ENCODE data around the gene TRAF7.
"Not testable (repeated sequence)": the region's sequence is repeated elsewhere in the genome, so short reads cannot be mapped to it uniquely, and the experiment has no call there.

The TRAF7 gene

DNA sequence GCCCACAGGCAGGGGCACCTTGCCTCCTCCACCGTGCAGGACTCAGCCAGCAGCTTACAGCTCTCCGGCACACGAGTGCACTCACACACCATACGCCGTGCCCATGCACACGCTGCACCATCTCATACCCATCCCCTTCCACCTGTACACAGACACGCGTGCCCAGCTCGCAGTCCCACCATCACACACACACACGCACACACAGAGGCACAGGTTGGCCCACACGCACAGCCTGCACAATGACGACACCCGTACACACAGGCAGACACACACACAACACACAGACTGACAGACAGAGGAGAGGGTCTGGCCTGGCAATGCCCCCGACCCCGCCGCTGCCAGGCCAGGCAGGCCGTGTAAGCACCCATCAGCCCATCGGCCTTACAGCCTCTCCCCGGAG is 28.8 kb downstream of the TRAF7 start:
- DNase-seq = no peak

DNA sequence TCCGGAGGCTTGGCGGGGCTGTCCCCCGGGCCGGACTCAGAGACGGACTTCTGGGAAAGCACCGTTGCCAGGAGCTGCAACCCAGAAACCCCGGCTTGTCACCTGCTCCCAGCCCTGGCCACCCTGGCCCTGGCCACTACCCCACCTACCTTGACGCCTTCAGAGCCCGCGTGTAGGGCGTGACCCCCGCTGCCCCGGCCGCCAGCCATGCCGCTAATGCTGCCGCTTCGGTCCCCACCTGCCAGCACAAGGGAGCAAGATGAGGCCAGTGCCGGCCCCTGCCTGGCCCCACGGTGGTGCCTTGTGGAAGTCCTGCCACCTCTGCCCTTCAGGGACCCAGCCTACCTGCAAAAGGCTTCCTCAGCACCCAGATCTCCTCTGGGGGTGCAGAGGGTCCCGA is 29.4 kb downstream of the TRAF7 start:
- DNase-seq = no peak

DNA sequence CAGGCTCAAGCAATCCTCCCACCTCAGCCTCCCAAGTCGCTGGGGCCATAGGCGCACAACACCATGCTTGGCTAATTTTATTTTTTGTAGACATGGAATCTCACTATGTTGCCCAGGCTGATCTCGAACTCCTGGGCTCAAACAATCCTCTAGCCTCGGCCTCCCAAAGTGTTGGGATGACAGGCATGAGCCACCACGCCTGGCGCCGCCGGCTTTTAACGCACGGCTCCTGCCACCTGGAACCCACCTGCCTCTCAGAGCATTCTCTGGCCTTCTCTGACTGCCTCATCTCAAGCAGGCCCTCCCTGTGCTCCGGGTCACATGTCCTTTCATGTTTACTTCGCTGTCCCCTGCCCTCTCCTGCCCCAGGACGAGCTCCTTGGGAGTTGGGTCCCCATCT is 30.5 kb downstream of the TRAF7 start:
- DNase-seq = no peak

DNA sequence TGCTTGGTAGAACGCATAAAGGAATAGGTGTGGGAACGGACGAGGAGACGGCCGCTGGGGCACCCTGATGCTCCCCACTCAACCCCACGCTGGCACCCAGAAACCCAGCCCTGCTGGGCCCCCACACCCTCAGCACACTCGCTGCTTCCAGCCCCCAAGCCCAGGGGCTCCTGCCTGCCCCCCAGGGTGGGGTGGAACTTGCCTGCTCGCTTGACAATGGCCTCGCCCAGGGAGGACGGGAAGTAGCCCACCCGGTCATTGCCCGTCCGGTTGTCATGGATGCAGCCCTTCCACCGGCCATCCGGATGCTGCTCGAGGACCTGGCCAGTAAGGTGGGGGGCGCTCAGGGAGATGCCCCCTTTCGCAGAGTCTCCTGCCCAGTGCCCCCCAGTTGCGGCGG is 30.9 kb downstream of the TRAF7 start:
- DNase-seq = no peak

DNA sequence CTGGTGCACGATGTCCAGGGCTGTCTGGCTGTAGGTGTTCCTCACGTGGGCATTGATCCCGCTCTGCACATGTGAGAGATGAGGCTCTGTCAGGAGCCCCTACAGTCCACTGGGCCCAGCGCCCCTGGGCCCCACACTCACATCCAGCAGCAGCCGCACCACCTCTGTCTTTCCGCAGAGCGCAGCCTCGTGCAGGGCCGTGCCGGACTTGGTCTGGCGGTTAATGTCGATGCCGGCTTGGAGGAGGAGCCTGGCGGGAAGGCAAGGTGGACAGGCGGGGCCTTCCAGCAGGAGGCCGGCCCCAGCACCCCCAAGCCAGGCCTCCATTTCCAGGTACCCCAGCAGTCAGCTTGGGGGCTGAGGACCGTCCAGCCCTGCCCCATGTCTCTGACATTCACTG is 31.6 kb downstream of the TRAF7 start:
- no peak for DNase-seq

DNA sequence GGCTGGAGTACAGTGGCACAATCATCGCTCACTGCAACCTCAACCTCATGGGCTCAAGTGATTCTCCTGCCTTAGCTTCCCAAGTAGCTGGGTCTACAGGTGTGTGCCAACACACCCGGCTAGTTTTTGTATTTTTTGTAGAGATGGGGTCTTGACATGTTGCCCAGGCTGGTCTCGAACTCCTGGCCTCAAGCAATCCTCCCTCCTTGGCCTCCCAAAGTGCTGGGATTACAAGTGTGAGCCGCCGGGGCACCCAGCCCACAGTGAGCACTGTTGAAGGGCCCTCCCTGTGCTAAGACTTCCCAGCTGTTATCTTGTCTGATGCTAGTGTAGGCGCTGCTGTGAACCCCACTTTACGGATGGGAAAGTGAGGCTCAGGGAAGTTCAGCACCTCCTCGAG is 32.8 kb downstream of the TRAF7 start:
- no peak for DNase-seq

DNA sequence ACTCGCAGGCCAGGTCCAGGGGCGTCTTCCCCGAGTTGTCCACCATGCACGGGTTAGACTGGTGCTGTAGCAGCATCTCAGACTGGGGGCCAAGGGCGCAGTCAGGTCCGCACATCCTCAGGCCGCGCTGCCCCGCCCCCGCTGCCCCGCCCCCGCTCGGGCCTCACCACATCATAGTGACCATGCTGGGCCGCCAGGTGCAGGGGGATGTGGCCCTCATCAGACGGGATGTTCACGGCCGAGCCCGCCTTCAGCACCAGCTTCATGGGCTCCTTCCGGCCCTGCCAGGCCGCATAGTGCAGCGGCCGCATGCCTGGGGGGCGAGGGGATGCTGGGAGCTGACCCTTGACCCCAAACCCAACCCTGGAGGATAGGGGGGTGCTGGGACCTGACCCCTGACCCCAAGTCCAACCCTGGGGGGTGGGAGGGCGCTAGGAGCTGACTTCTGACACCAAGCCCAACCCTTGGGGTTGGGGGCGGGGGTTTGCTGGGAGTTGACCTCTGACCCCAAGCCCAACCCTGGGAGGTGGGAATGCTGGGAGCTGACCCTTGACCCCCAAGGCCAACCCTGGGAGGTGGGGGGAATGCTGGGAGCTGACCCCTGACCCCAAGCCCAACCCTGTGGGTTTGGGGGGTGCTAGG is 33.8 kb downstream of the TRAF7 start:
- no peak for DNase-seq

DNA sequence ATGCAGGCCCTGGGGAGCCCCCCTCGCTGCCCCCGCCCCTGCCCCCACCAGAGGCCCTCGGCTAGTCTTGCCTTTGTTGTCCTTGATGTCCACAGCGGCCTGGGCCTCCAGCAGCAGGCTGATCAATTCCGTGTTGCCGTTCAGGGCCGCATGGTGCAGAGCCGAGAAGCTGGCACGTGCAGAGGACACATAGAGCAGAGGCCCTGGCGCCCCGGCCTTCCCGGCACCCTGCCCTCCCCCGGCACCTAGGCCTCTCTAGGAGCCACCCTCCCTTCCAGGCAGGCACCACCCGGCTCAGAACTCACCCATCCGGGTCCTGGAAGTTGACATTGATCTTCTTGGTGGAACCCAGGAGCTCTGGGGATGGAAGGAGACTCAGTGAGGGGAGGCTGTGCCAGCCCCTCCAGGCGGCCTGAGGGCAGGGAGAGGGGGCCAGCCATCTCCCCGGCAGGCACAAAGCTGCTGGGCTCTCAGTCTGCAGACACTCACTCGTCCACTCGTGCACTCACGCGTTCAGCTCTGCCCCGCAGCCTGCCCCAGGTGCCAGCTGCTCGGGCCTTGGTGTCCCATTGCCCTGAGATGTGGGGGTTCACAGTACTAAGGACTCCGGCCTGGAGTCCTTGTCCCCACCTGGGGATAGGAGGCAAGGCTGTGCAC is 34.5 kb downstream of the TRAF7 start:
- DNase-seq = no peak

DNA sequence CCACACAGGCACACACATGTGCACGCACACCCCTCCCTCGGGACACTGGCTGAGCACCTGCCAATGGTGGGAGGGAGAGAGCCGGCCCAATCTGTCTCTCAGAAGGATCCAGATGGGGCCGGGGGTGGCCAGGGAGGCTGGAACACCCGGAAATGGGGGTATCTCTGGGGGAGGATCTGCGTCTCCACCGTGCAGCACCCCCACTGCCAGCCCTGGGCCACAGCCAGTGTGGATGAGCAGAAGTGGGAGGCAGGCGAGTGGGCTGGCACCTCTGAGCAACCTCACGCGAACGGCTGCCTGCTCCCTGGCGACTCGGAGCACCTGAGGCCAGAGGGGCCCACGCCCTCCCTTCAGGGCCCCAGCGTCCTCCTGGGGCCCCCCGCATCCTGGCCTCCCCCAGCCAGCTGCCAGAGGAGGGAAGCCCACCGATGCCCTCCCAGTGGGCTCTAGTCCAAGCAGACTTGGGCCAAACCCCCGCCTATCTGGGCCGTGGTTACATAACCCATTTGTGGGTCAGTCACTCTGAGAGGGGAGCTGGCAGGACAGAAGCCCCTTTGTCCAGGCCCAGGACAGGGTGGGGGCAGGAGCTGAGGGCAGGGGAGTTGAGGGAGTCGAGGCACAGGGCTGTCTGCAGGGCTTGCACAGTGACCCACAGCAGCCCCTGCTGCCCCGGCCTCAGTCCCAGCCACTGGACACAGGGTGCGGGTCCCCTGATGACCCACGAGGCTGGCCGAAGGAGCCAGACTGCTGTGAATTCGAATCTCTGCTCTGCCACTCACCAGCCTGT is 35.3 kb downstream of the TRAF7 start:
- DNase-seq = no peak

DNA sequence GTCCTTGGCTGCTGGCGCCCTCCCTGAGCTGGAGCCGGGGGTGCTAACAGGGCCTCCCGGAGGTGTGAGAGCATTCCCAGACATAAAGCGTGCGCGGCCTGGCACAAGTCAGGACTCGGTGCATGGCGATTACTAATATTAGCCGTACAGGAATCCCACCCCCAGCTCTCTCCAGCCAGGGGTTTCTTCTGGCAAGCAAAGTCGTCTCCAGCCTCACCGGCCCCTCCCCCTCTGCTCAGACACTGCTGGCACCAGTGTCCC is 35.8 kb downstream of the TRAF7 start:
- no peak for DNase-seq

DNA sequence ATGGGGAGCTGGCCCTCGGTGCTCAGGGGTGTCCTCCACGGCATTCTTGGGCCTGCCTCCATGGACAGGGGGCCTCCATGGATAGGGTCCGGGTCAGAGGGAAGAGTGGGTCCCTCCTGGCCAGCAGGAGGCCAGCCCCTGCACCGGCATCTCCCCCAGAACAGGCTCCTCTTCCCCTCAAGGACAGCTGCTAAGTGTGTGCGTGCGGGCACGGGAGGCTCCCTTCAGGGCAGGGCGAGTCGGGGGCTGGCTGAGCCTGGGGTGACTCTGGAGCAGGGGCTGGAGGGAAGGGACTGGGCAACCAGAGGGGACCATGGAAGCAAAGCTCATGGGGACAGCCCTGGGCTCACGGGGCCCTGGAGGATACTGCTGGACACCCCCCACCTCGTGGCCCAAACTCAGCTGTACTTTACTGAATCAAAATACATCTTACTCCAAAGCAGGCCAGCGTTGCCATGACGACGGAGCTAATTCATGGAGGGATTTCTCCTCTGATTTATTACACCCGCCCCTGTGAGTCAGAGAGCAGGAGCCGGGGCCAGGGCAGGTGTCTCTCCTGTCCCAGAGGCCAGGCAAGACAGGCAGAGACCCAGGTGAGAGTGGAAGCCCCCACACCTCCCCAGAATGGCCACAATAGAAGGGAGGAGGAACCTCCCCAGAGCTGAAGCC is 38.7 kb downstream of the TRAF7 start:
- DNase-seq = no peak

DNA sequence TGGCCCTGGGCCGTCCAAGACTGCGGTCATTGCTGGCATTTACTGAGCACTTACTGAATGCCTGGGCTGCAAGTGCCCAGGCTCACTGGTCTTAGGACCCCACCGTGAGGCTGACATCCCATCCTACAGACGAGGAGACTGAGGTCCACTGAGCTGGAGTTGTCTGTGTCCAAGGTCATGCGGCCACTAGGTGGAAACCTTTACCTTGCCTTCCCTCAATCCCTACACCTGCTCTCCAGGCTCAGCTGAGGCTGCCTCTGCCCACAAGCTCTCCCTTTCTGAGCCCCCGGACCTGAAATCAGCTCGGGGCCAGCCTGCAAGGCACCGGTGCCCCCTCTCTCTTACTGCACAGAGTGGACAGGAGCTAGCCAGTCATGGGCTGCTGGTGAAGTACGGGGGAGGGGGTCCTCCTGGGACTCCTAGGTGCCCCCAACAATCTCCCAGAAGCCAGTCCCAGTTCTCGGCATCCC is 39.3 kb downstream of the TRAF7 start:
- DNase-seq = no peak

DNA sequence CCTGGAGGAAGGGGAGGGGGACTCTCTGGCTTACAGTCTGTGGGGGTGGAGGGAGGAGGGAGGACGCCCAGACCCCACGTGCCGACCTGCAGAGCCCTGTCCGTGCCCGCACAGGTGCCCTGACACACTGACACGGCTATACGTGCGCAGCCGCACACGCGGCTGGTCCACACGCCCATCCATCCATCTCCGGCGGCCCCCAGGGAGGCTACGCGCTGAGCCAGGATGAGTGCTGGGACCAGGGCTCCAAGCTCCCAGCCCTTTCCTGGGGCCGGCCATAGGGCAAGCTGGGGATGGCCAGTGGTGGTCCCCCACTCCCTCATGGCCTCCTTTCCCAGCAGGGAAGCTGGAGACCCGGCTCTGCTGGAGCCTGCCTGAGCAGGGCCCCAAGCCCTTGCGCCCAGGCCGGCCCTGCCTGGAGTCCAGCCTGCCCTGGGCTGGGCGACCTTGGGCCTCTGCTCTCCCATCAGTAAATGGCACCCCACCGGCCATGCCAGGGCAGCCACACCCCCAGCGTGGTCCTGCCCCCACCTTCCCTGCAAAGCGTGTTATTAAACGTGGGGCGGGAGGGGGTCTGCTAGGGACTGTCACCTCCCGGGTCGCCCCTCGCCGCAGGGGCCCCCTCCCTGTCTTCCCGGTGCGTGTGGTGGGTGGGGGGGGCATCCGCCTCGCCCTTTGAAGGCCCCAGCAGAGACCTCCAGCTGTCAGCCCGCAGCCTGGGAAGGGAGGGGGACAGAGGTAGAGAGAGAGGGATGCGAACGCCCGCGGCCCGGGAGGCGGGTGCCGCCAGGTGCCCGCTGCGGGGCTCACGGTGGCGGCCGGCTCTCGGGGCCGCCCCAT is 40.0 kb downstream of the TRAF7 start:
- DNase-seq = no peak

DNA sequence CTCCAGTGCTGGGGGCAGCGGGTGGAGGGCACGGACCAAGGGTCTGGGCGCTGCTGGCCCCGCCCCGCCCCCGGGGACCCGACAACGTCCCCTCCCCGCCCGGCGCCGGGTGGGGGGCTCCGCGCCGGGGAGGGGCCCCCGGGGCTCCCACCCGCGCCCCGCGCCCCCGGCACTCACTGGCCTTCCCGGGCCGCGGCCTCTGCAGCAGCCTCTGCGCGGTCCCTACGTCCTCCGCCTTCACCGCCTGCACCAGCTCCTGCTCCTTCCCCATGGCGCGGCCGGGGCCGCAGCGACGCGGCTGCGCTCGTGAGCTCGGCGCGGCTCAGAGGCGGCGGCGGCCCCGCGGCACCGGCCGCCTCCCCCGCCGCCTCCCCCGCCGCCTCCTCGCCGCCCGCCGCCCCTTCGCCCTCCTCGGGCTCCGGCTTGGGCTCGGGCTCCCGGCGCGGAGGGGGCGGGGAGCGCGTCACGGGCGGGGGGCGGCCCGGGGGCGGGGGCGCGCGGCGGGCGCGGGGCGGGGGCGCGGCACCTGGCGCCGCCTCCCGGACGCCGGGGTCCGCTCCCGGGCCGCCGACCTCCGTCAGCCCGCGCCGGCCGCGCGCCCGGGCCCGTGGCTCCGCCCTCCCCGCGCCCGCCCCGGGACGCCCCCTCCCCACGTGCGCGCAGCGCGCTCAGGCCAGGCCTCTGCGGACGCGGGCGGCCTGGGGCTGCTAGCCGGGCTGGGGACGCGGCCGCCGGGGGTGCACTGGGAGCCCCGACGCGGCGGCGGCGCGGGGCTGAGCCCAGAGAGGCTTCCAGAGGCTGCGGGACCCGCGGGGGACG is 40.8 kb downstream of the TRAF7 start, which contains the start of gene CASKIN1:
Gene CASKIN1 (minus strand): TSS at position 444 of the 819 bp plus-strand sequence. CDS start 173 bp downstream, at position 271.
- DNase-seq = no peak

DNA sequence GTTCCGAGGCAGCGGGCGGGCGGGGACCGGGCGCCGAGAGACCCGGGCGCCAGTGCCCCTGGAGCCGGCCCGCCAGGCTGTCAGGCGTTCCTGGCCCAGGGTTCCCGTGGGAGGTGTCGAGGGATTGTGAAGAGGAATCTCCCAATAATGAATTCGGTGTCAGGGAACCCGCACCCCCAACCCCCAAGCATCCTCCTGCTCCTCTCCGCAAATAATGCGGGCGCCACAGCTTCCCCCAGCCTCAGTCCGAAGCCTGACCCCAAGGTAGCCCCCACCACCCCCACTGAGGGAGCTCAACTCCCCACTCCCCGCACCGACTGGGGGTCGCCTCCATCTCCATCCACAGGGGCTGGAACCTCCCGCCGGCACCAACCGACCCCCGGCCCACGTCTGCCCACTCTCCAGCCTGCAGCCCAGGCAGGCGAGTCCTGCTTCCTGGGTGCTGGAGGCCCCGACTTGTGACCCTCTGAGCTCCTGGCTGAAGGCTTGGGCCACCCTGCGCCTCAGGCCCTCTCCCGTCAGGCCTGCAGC is 41.5 kb downstream of the TRAF7 start:
- no peak for DNase-seq

DNA sequence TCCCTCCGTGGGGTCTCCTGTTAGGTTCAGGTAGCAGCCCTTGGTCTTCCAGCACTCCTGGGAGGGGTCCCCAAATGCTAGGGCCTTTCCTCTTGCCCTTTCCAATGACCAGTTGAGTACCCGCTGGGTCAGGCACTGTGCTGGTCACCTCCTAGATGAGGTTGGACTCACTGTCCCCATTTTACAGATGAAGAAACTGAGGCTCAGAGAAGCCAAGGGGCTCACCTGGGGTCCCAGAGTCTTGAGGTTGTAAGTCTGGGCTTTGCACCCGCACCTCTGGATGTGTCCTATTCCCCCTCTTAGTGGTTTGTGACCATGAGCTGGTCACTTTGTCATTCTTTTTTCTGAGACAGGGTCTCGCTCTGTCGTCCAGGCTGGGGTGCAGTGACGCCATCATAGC is 42.2 kb downstream of the TRAF7 start:
- DNase-seq = no peak

DNA sequence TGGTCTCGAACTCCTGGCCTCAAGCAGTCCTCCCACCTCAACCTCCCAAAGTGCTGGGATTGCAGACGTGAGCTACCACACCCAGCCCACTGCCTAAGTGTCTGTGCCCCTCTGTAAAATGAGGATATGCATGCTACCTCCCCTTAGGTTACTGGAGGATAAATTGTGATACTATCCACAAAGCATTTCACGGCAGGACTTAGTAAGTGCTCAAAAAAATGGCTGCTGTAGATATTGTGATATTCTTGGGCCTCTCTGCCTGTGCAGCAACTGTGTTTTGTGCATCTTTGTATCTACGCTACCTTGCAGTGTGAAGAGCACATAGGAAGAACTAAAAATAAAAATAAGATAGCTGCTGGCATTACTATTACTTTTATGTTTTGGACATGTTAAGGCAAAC is 42.7 kb downstream of the TRAF7 start:
- no peak for DNase-seq

DNA sequence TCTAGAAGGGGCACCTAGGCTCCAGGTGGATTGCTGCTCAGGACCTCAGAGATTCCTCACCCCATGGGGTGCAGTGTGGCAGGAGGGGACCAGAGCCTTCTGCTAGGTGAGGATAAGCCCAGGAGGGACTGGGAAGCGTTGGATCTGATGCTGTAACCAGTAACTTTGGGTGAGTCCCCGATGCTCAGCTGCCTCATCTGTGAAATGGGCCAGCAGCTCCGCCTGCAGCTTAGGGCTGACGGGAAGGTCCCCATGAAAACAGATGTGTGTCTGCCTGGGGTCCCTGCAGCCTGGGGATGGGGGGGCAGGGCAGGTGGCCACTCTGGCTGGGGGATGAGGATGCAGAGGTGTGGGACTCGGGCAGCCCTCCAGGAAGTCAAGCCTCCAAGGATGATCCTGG is 43.5 kb downstream of the TRAF7 start:
- DNase-seq = no peak

DNA sequence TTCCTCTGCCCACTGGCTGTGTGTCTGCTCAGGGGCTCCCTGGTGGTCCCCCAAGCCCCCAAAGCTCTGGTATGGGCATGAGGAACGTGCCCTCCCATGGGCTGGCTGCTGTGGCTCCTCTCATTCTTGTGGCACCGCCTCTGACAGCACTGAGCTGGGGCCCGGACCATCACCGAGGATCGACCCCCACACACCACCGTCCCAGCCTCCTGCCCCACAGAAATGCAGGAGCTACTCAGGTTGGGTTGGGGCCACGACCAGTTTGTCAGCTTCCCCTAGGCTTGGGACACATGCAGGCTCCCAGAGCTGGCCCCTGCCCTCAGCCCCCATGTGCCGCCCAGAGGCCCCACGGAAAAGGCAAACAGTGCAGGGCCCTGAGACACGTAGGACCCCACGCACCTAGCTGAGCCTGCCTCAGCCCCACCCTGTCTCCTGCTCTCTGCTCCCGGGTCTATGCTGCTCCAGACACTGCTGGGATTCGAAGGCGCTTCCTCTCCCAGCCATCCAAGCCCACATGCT is 44.1 kb downstream of the TRAF7 start:
- DNase-seq = no peak

DNA sequence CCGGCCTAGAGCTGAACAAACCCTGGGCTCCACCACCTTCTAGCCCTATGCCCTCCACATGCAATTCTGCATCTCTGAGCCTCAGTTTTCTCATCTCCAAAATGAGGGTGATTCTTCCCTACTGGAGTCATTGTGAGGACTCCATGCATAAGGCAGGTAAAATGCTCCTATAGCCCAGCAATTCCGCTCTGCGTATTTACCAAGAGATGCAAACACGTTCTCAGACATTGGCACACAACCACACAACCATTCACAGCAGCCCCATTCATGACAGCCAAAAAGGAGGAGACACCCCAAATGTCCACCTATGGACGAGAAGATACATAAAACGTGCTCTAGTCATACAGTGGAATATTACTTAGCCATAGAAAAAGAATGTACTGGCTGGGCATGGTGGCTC is 44.7 kb downstream of the TRAF7 start:
- DNase-seq = no peak

DNA sequence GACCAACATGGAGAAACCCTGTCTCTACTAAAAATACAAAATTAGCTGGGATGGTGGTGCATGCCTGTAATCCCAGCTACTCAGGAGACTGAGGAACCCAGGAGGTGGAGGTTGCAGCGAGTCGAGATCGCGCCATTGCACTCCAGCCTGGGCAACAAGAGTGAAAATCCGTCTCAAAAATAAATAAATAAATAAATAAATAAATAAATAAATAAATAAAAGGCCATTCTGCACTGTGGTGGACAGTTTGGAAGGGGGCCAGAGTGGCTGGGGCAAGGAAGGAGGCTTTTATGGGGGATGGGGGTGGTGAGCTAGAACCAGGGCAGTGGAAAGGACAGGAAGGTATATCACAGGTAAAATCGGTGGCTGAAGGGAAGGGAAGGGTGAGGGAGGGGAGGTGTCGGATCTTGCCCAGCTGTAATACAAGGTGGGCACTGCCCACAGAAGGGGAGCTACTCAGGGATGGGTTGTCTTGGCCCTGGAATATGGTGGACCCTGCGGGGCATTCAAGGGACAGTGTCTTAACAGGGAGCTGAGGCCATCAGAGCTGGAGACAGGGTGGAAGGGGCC is 47.6 kb downstream of the TRAF7 start:
- DNase-seq = not testable (repeated sequence)
